Raji (cell line): ENCODE results near the gene TBC1D19.

ENCODE experiments used
- POLR2A ChIP-seq: IDR thresholded peaks from 2 replicates; pipeline ENCODE4 v1.6.1; 2011; ENCODE audit warnings: low read depth, low read length, control low read depth; ENCODE audit not compliant: insufficient read depth

Gene TBC1D19

GRCh38 chr4:26647523-26648224 is 63.8 kb downstream of the TBC1D19 start:
- no peak for TF ChIP-seq POLR2A

GRCh38 chr4:26648260-26648659 is 64.4 kb downstream of the TBC1D19 start:
- TF ChIP-seq POLR2A: no peak

- no peak for TF ChIP-seq POLR2A
These were observed 76.4 kb downstream of the TBC1D19 start for GRCh38 chr4:26660261-26660660.

- TF ChIP-seq POLR2A: no peak
These were observed 80.0 kb downstream of the TBC1D19 start for GRCh38 chr4:26663888-26664287.

GRCh38 chr4:26670903-26671537 is 87.1 kb downstream of the TBC1D19 start:
- TF ChIP-seq POLR2A: no peak

- TF ChIP-seq POLR2A: no peak
These were observed 98.6 kb downstream of the TBC1D19 start for GRCh38 chr4:26682436-26682835.

GRCh38 chr4:26685250-26685649 is 101.4 kb downstream of the TBC1D19 start:
- TF ChIP-seq POLR2A: no peak

- TF ChIP-seq POLR2A: no peak
These were observed 103.8 kb downstream of the TBC1D19 start for GRCh38 chr4:26687728-26688127.

- no peak for TF ChIP-seq POLR2A
These were observed 106.6 kb downstream of the TBC1D19 start for GRCh38 chr4:26690506-26690905.

GRCh38 chr4:26692014-26692726 is 108.3 kb downstream of the TBC1D19 start:
- TF ChIP-seq POLR2A: no peak

- no peak for TF ChIP-seq POLR2A
These were observed 116.2 kb downstream of the TBC1D19 start for GRCh38 chr4:26700110-26700509.

GRCh38 chr4:26701095-26701494 is 117.2 kb downstream of the TBC1D19 start:
- TF ChIP-seq POLR2A: no peak

- TF ChIP-seq POLR2A: no peak
These were observed 117.9 kb downstream of the TBC1D19 start for GRCh38 chr4:26701786-26702227.

- TF ChIP-seq POLR2A: no peak
These were observed 123.5 kb downstream of the TBC1D19 start for GRCh38 chr4:26707342-26707741.

GRCh38 chr4:26709246-26709645 is 125.4 kb downstream of the TBC1D19 start:
- TF ChIP-seq POLR2A: no peak

GRCh38 chr4:26713563-26714151 is 129.8 kb downstream of the TBC1D19 start:
- no peak for TF ChIP-seq POLR2A
